Thoracic aorta (tissue), 2 donors: ENCODE results near the gene SIPA1L3. TPM values are rescaled to one million over a fixed set of nuclear protein-coding genes. Genes with fewer than 3 reads are reported as not detected.

Source experiments
- ATAC-seq: fragments of 150-250 bp; one replicate; pipeline ENCODE4 v1.8.0; 2017; ENCODE audit warnings: low read depth; ENCODE audit not compliant: insufficient number of reproducible peaks, low FRiP score
- DNase-seq: peaks from one replicate; pipeline ENCODE4 v3.0.0-alpha.2; 2020; ENCODE audit warnings: low spot score
- H3K27ac ChIP-seq, 2 donors: fragments of 200-600 bp; sonication (generic); 1 replicate in 1 of 2; 2 replicates in 1 of 2; pipeline ENCODE4 v1.5.1; 2016; ENCODE audit warnings: mild to moderate bottlenecking in 2 of 2, moderate library complexity in 2 of 2
- H3K27me3 ChIP-seq: fragments of 200-600 bp; sonication (generic); replicated peaks from 2 replicates; pipeline ENCODE4 v1.6.0; 2016; ENCODE audit warnings: mild to moderate bottlenecking; ENCODE audit not compliant: insufficient read depth
- H3K36me3 ChIP-seq: fragments of 200-600 bp; sonication (generic); one replicate; pipeline ENCODE4 v1.5.1; 2016
- H3K4me1 ChIP-seq, 2 donors: fragments of 200-600 bp; sonication (generic); 1 replicate in 1 of 2; 2 replicates in 1 of 2; pipeline versions ENCODE4 v1.5.1 to v1.6.0; 2016; ENCODE audit warnings: low read depth in 2 of 2, mild to moderate bottlenecking in 1 of 2; ENCODE audit not compliant: control insufficient read depth in 1 of 2
- H3K4me3 ChIP-seq: fragments of 200-600 bp; sonication (generic); 2 replicates; pipeline ENCODE4 v1.5.1; 2016; ENCODE audit warnings: mild to moderate bottlenecking
- H3K9me3 ChIP-seq: fragments of 200-600 bp; sonication (generic); 2 replicates; pipeline ENCODE4 v1.5.1; 2016
- CTCF ChIP-seq: fragments of 200-600 bp; sonication (generic); IDR thresholded peaks from one replicate; pipeline ENCODE4 v1.5.1; 2019; ENCODE audit warnings: antibody characterized with exemption
- total RNA-seq, 2 donors: library from RNA; depleted of rRNA; stranded (reverse); fragments of >200 nt; gene quantifications; one replicate each; pipeline versions ENCODE4 v1.1.0 to v1.2.3, GENCODE V29; 2016

SIPA1L3 gene
- total RNA-seq, 2 donors from 2014 or later, result 14.5 to 39.4 TPM

GRCh38 chr19:37932985-37933936, 26.3 kb downstream of the SIPA1L3 start:
- Histone ChIP-seq H3K27ac (peak overlapping the region in 1 of 2 donors; percentile 24), H3K9me3 (peaks cover 5% of the 10 kb centered on the region), H3K27me3 (no peaks in the 10 kb centered on the region), H3K4me1 (peaks cover 12 to 27% of the 10 kb centered on the region in 2 donors), H3K4me3 (no peak overlapping the region), H3K36me3 (no peaks in the 10 kb centered on the region)
- ATAC-seq (no peak), DNase-seq (no peak)
- no peak for TF ChIP-seq CTCF

- H3K4me3 ChIP-seq, result no peak overlapping the region
- DNase-seq, result no peak
- H3K27ac ChIP-seq, result no peak overlapping the region
- H3K4me1 ChIP-seq, result peaks cover 12 to 27% of the 10 kb centered on the region in 2 donors
- no peaks in the 10 kb centered on the region for H3K36me3 ChIP-seq
- TF ChIP-seq CTCF, result no peak
- H3K27me3 ChIP-seq, result no peaks in the 10 kb centered on the region
- peaks cover 5% of the 10 kb centered on the region for H3K9me3 ChIP-seq
- ATAC-seq, result no peak
Measured at GRCh38 chr19:37933937-37934358, 26.9 kb downstream of the SIPA1L3 start.

- Histone ChIP-seq H3K27ac (no peak overlapping the region), H3K9me3 (peaks cover 5% of the 10 kb centered on the region), H3K4me1 (peaks cover 12 to 27% of the 10 kb centered on the region in 2 donors), H3K27me3 (no peaks in the 10 kb centered on the region), H3K4me3 (no peak overlapping the region), H3K36me3 (no peaks in the 10 kb centered on the region)
- TF ChIP-seq CTCF, result no peak
- no peak for DNase-seq
- ATAC-seq, result no peak
Measured at GRCh38 chr19:37935341-37935740, 28.3 kb downstream of the SIPA1L3 start.

GRCh38 chr19:37936166-37936565, 29.2 kb downstream of the SIPA1L3 start:
- no peak for DNase-seq
- H3K36me3 ChIP-seq, result no peaks in the 10 kb centered on the region
- no peak for ATAC-seq
- no peak overlapping the region for H3K27ac ChIP-seq
- H3K4me3 ChIP-seq, result no peak overlapping the region
- peaks cover 5% of the 10 kb centered on the region for H3K9me3 ChIP-seq
- TF ChIP-seq CTCF, result no peak
- peaks cover 12 to 26% of the 10 kb centered on the region in 2 donors for H3K4me1 ChIP-seq
- no peaks in the 10 kb centered on the region for H3K27me3 ChIP-seq

GRCh38 chr19:37936886-37937285, 29.9 kb downstream of the SIPA1L3 start:
- Histone ChIP-seq H3K27me3 (no peaks in the 10 kb centered on the region), H3K9me3 (peaks cover 5% of the 10 kb centered on the region), H3K36me3 (no peaks in the 10 kb centered on the region), H3K4me3 (no peak overlapping the region), H3K27ac (no peak overlapping the region), H3K4me1 (peaks cover 5 to 19% of the 10 kb centered on the region in 2 donors)
- TF ChIP-seq CTCF, result no peak
- no peak for DNase-seq
- ATAC-seq, result no peak
